Astrocyte (in vitro differentiated cells and primary cell): Measurements from ENCODE around the gene BOLA1. TPM values are rescaled to one million over a fixed set of nuclear protein-coding genes. Genes with fewer than 3 reads are reported as not detected.
"Not testable (repeated sequence)": the region's sequence is repeated elsewhere in the genome, so short reads cannot be mapped to it uniquely, and the experiment has no call there.

Source experiments
- DNase-seq: peaks from one replicate; pipeline ENCODE4 v3.0.0-alpha.2; 2010; ENCODE audit warnings: low read depth
- FAIRE-seq: peaks from 2 replicates; lab custom pipeline; 2011; peaks lifted over from hg19 to GRCh38; lab: Jason Lieb, UNC
- H2AFZ ChIP-seq: 2 replicates; pipeline ENCODE4 v1.6.0; 2012; ENCODE audit warnings: low read depth, low read length, inconsistent platforms
- H3K27ac ChIP-seq: 2 replicates; pipeline ENCODE4 v1.5.1; 2011; ENCODE audit warnings: low read depth, low read length, inconsistent platforms
- H3K27me3 ChIP-seq: 2 replicates; pipeline ENCODE4 v1.6.0; 2011; ENCODE audit warnings: low read length, inconsistent platforms; ENCODE audit not compliant: insufficient read depth
- H3K36me3 ChIP-seq: 2 replicates; pipeline ENCODE4 v1.5.1; 2011; ENCODE audit warnings: low read length, inconsistent platforms; ENCODE audit not compliant: insufficient read depth
- H3K4me1 ChIP-seq: 2 replicates; pipeline ENCODE4 v1.5.1; 2011; ENCODE audit warnings: low read length, inconsistent platforms; ENCODE audit not compliant: insufficient read depth
- H3K4me2 ChIP-seq: 2 replicates; pipeline ENCODE4 v1.6.0; 2012; ENCODE audit warnings: low read length, inconsistent platforms
- H3K4me3 ChIP-seq: 2 replicates; pipeline ENCODE4 v1.5.1; 2011; ENCODE audit warnings: low read depth, mild to moderate bottlenecking, low read length, inconsistent platforms; ENCODE audit not compliant: insufficient read depth
- H3K79me2 ChIP-seq: 2 replicates; pipeline ENCODE4 v1.6.0; 2012; ENCODE audit warnings: mild to moderate bottlenecking, low read length, inconsistent platforms; ENCODE audit not compliant: insufficient read depth
- H3K9ac ChIP-seq: 2 replicates; pipeline ENCODE4 v1.6.0; 2012; ENCODE audit warnings: mild to moderate bottlenecking, low read length, inconsistent platforms
- H3K9me3 ChIP-seq: 2 replicates; pipeline ENCODE4 v1.5.1; 2012; ENCODE audit warnings: low read depth, mild to moderate bottlenecking, low read length, inconsistent platforms; ENCODE audit not compliant: insufficient read depth
- H4K20me1 ChIP-seq: 2 replicates; pipeline ENCODE4 v1.6.0; 2012; ENCODE audit warnings: low read length, inconsistent platforms; ENCODE audit not compliant: insufficient read depth
- H3K27ac Mint-ChIP-seq: one replicate; pipeline ENCODE4 v1.8.0; 2021; ENCODE audit warnings: mild to moderate bottlenecking, mixed read lengths; ENCODE audit not compliant: unreplicated experiment
- H3K27me3 Mint-ChIP-seq: one replicate; pipeline ENCODE4 v1.8.0; 2021; ENCODE audit warnings: low read depth, mixed read lengths; ENCODE audit not compliant: unreplicated experiment
- H3K36me3 Mint-ChIP-seq: one replicate; pipeline ENCODE4 v1.8.0; 2021; ENCODE audit warnings: low read depth, mixed read lengths; ENCODE audit not compliant: unreplicated experiment
- H3K4me1 Mint-ChIP-seq: one replicate; pipeline ENCODE4 v1.8.0; 2021; ENCODE audit warnings: low read depth, mixed read lengths; ENCODE audit not compliant: unreplicated experiment
- H3K4me3 Mint-ChIP-seq: one replicate; pipeline ENCODE4 v1.8.0; 2021; ENCODE audit warnings: mild to moderate bottlenecking, moderate library complexity, mixed read lengths; ENCODE audit not compliant: unreplicated experiment
- H3K9me3 Mint-ChIP-seq: one replicate; pipeline ENCODE4 v1.8.0; 2021; ENCODE audit warnings: mild to moderate bottlenecking, mixed read lengths; ENCODE audit not compliant: unreplicated experiment
- CTCF ChIP-seq: IDR thresholded peaks from 2 replicates; pipeline ENCODE4 v1.5.1; 2011; ENCODE audit warnings: low read depth, mild to moderate bottlenecking, inconsistent platforms, low read length, moderate library complexity; ENCODE audit not compliant: insufficient read depth
- EZH2 ChIP-seq: IDR thresholded peaks from 2 replicates; pipeline ENCODE4 v1.6.1; 2012; ENCODE audit warnings: mild to moderate bottlenecking, low read length, inconsistent platforms; ENCODE audit not compliant: insufficient read depth
- total RNA-seq: library from RNA; stranded (reverse); gene quantifications from 2 replicates; pipeline ENCODE4 v1.2.1, GENCODE V29; 2021

The BOLA1 gene
- total RNA-seq, 1 donor from 2014 or later: 6.1 TPM

GRCh38 chr1:149885339-149886120 is 13.8 kb upstream of the BOLA1 start:
- Mint-ChIP-seq H3K4me1 (peaks cover 2% of the 10 kb centered on the region), H3K36me3 (peaks cover 1% of the 10 kb centered on the region), H3K9me3 (no peaks in the 10 kb centered on the region), H3K27me3 (no peaks in the 10 kb centered on the region), H3K4me3 (no peak overlapping the region), H3K27ac (no peak overlapping the region)
- peak overlapping the region; percentile 97 for H3K9ac ChIP-seq
- FAIRE-seq (no peak), DNase-seq (peak; percentile 74)
- no peaks in the 10 kb centered on the region for H3K9me3 ChIP-seq
- peaks cover 16% of the 10 kb centered on the region for H4K20me1 ChIP-seq
- peaks cover 17% of the 10 kb centered on the region for H3K79me2 ChIP-seq
- peak overlapping the region; percentile 33 for H2AFZ ChIP-seq
- H3K4me1 ChIP-seq: peaks cover 10% of the 10 kb centered on the region
- H3K4me2 ChIP-seq: peak overlapping the region; percentile 93
- TF ChIP-seq CTCF: no peak
- no peak for TF ChIP-seq EZH2
- H3K4me3 ChIP-seq: peak overlapping the region; percentile 88
- no peaks in the 10 kb centered on the region for H3K36me3 ChIP-seq
- peak overlapping the region; percentile 95 for H3K27ac ChIP-seq
- no peaks in the 10 kb centered on the region for H3K27me3 ChIP-seq

GRCh38 chr1:149886121-149886395 is 13.3 kb upstream of the BOLA1 start:
- Histone ChIP-seq H3K9ac (peak overlapping the region; percentile 97), H4K20me1 (peaks cover 16% of the 10 kb centered on the region), H3K4me3 (peak overlapping the region; percentile 88), H3K4me1 (peaks cover 10% of the 10 kb centered on the region), H3K79me2 (peaks cover 17% of the 10 kb centered on the region), H3K4me2 (peak overlapping the region; percentile 93), H3K27ac (peak overlapping the region; percentile 95)
- H3K27ac Mint-ChIP-seq, H3K9me3 ChIP-seq, H3K4me1 Mint-ChIP-seq, H3K27me3 Mint-ChIP-seq, H2AFZ ChIP-seq, H3K36me3 Mint-ChIP-seq, FAIRE-seq, H3K36me3 ChIP-seq, H3K4me3 Mint-ChIP-seq, H3K9me3 Mint-ChIP-seq, H3K27me3 ChIP-seq: not testable (repeated sequence)
- DNase-seq: peak; percentile 12

- peaks cover 17% of the 10 kb centered on the region for H3K79me2 ChIP-seq
- FAIRE-seq (peak; percentile 29), DNase-seq (peak; percentile 98)
- H3K27ac Mint-ChIP-seq: no peak overlapping the region
- peaks cover 16% of the 10 kb centered on the region for H4K20me1 ChIP-seq
- peak overlapping the region; percentile 93 for H3K4me2 ChIP-seq
- no peaks in the 10 kb centered on the region for H3K27me3 ChIP-seq
- no peak overlapping the region for H2AFZ ChIP-seq
- H3K4me1 Mint-ChIP-seq: peaks cover 2% of the 10 kb centered on the region
- peak overlapping the region; percentile 88 for H3K4me3 ChIP-seq
- H3K9me3 ChIP-seq: no peaks in the 10 kb centered on the region
- no peaks in the 10 kb centered on the region for H3K9me3 Mint-ChIP-seq
- H3K27me3 Mint-ChIP-seq: no peaks in the 10 kb centered on the region
- H3K36me3 ChIP-seq: no peaks in the 10 kb centered on the region
- peaks cover 10% of the 10 kb centered on the region for H3K4me1 ChIP-seq
- peak overlapping the region; percentile 97 for H3K9ac ChIP-seq
- no peak overlapping the region for H3K4me3 Mint-ChIP-seq
- H3K36me3 Mint-ChIP-seq: peaks cover 1% of the 10 kb centered on the region
- TF ChIP-seq EZH2: no peak
- TF ChIP-seq CTCF: no peak
- peak overlapping the region; percentile 95 for H3K27ac ChIP-seq
Observed at GRCh38 chr1:149886396-149887195, 12.8 kb upstream of the BOLA1 start.

- not testable (repeated sequence) for H3K36me3 ChIP-seq, H3K4me3 Mint-ChIP-seq, H3K36me3 Mint-ChIP-seq, H3K9me3 Mint-ChIP-seq, DNase-seq, H2AFZ ChIP-seq, H3K27me3 ChIP-seq, H3K27me3 Mint-ChIP-seq, H3K4me1 Mint-ChIP-seq, H3K27ac Mint-ChIP-seq, H3K9me3 ChIP-seq, FAIRE-seq
- Histone ChIP-seq H3K4me2 (peak overlapping the region; percentile 93), H3K27ac (peak overlapping the region; percentile 95), H3K4me3 (peak overlapping the region; percentile 82), H4K20me1 (peaks cover 16% of the 10 kb centered on the region), H3K4me1 (peaks cover 10% of the 10 kb centered on the region), H3K9ac (peak overlapping the region; percentile 97), H3K79me2 (peaks cover 17% of the 10 kb centered on the region)
Observed at GRCh38 chr1:149887196-149887455, 12.2 kb upstream of the BOLA1 start.
